ENCODE data around the gene GAPDH. TPM values are rescaled to one million over a fixed set of nuclear protein-coding genes. Genes with fewer than 3 reads are reported as not detected.

GAPDH gene
- total and polyA plus RNA-seq, 10 of the 15 experiments (the other 5 are each of a cell fraction or from before 2014, with no cell fraction given), result 5,606 to 14,240 (median 9,400) TPM

- TF ChIP-seq HSF1 (IDR thresholded peaks at IDR 0.05; ENCODE audit: low read depth, low read length), result no peak
- no peak for TF ChIP-seq ZBTB4 (CRISPR knock-in tag; IDR thresholded peaks at IDR 0.05)
- peak; percentile 99 for TF ChIP-seq POLR2AphosphoS5 (IDR thresholded peaks at IDR 0.05; ENCODE audit: low read length)
- TF ChIP-seq SIX5 (IDR thresholded peaks at IDR 0.05; ENCODE audit: low read depth, low read length, severe bottlenecking), result no peak
- TF ChIP-seq SREBF2 (IDR thresholded peaks at IDR 0.05; ENCODE audit: low read length), result no peak
- no peak for TF ChIP-seq STAT3 (IDR thresholded peaks at IDR 0.05; ENCODE audit: low read depth, low read length)
- no peak for TF ChIP-seq SREBF1 (IDR thresholded peaks at IDR 0.05; ENCODE audit: low read length)
- no peak for TF ChIP-seq CREB1 (IDR thresholded peaks at IDR 0.05; ENCODE audit: low read depth)
- TF ChIP-seq CHD4 (IDR thresholded peaks at IDR 0.05), result no peak
- TF ChIP-seq, protein P1, sequence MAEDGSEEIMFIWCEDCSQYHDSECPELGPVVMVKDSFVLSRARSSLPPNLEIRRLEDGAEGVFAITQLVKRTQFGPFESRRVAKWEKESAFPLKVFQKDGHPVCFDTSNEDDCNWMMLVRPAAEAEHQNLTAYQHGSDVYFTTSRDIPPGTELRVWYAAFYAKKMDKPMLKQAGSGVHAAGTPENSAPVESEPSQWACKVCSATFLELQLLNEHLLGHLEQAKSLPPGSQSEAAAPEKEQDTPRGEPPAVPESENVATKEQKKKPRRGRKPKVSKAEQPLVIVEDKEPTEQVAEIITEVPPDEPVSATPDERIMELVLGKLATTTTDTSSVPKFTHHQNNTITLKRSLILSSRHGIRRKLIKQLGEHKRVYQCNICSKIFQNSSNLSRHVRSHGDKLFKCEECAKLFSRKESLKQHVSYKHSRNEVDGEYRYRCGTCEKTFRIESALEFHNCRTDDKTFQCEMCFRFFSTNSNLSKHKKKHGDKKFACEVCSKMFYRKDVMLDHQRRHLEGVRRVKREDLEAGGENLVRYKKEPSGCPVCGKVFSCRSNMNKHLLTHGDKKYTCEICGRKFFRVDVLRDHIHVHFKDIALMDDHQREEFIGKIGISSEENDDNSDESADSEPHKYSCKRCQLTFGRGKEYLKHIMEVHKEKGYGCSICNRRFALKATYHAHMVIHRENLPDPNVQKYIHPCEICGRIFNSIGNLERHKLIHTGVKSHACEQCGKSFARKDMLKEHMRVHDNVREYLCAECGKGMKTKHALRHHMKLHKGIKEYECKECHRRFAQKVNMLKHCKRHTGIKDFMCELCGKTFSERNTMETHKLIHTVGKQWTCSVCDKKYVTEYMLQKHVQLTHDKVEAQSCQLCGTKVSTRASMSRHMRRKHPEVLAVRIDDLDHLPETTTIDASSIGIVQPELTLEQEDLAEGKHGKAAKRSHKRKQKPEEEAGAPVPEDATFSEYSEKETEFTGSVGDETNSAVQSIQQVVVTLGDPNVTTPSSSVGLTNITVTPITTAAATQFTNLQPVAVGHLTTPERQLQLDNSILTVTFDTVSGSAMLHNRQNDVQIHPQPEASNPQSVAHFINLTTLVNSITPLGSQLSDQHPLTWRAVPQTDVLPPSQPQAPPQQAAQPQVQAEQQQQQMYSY (CRISPR knock-in tag; IDR thresholded peaks at IDR 0.05), result no peak
- peak; percentile 33; the same call in 1 of the 2 replicates for TF ChIP-seq PAX5 (IDR thresholded peaks at IDR 0.05; ENCODE audit: borderline replicate concordance, low read depth, low read length)
- TF ChIP-seq EGR1 (IDR thresholded peaks at IDR 0.05; ENCODE audit: borderline replicate concordance in 1 of 2, low read depth in 2 of 2, low read length in 2 of 2), result peak in 1 of 2 experiments; percentile 71; a peak in 2 of 3 replicates
- TF ChIP-seq ZNF24 (IDR thresholded peaks at IDR 0.05), result no peak
- TF ChIP-seq RAD51 (IDR thresholded peaks at IDR 0.05), result no peak
- TF ChIP-seq, protein P2, sequence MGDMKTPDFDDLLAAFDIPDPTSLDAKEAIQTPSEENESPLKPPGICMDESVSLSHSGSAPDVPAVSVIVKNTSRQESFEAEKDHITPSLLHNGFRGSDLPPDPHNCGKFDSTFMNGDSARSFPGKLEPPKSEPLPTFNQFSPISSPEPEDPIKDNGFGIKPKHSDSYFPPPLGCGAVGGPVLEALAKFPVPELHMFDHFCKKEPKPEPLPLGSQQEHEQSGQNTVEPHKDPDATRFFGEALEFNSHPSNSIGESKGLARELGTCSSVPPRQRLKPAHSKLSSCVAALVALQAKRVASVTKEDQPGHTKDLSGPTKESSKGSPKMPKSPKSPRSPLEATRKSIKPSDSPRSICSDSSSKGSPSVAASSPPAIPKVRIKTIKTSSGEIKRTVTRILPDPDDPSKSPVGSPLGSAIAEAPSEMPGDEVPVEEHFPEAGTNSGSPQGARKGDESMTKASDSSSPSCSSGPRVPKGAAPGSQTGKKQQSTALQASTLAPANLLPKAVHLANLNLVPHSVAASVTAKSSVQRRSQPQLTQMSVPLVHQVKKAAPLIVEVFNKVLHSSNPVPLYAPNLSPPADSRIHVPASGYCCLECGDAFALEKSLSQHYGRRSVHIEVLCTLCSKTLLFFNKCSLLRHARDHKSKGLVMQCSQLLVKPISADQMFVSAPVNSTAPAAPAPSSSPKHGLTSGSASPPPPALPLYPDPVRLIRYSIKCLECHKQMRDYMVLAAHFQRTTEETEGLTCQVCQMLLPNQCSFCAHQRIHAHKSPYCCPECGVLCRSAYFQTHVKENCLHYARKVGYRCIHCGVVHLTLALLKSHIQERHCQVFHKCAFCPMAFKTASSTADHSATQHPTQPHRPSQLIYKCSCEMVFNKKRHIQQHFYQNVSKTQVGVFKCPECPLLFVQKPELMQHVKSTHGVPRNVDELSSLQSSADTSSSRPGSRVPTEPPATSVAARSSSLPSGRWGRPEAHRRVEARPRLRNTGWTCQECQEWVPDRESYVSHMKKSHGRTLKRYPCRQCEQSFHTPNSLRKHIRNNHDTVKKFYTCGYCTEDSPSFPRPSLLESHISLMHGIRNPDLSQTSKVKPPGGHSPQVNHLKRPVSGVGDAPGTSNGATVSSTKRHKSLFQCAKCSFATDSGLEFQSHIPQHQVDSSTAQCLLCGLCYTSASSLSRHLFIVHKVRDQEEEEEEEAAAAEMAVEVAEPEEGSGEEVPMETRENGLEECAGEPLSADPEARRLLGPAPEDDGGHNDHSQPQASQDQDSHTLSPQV (IDR thresholded peaks at IDR 0.05), result no peak
- no peak for TF ChIP-seq FOXK2 (IDR thresholded peaks at IDR 0.05)
- no peak for TF ChIP-seq ATF3 (IDR thresholded peaks at IDR 0.05; ENCODE audit: borderline replicate concordance, extremely low read depth, low read depth, low read length)
These were observed at the start of gene GAPDH (continued) for GRCh38 chr12:6533923-6534694.
